HG03520 (cell line): ENCODE measurements around the gene NR2F2.

Source experiments
- ATAC-seq: cut with Tn5 transposase; IDR thresholded peaks from one replicate; pipeline ENCODE4 v1.9.1; 2021; ENCODE audit warnings: mild to moderate bottlenecking, moderate library complexity; ENCODE audit not compliant: unreplicated experiment

The NR2F2 gene

DNA sequence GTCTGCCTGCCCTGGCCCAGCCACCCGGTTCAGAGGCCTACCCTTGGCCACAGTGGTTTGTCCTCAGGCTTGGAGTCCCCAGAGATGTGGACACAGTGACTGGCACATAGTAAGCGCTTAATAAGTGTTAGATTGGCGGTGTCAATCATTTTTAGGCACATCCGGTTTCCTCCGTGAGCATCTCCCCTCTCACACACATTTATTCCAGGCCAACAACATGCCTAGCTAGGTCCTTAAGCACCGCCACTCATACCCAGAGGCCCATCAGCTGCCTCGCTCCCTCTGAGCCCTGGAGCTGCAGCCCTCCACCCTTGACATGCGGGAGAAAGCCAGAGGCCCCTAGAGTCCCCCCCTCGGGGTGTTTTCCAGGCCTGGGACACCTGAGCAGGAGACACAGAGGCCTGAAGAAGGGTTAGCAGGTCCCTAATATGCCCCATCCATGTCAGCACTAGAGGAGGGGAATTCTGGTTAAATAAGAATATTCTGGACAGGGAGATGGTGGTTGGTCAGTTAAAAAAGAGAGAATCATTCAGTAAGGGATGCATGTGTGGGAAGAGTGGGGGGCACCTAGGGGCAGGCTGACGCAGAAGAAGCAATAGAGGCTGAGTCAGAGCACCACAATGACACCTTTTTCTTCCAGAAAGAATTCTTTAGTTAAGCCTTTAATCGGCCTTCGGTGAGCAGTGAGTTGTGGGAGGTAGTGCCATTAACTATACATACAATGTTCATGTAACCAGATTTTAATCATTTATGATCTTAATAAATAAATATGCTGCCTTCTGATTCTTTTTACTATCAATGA lies 22.3 kb downstream of the NR2F2 start:
- ATAC-seq: no peak

DNA sequence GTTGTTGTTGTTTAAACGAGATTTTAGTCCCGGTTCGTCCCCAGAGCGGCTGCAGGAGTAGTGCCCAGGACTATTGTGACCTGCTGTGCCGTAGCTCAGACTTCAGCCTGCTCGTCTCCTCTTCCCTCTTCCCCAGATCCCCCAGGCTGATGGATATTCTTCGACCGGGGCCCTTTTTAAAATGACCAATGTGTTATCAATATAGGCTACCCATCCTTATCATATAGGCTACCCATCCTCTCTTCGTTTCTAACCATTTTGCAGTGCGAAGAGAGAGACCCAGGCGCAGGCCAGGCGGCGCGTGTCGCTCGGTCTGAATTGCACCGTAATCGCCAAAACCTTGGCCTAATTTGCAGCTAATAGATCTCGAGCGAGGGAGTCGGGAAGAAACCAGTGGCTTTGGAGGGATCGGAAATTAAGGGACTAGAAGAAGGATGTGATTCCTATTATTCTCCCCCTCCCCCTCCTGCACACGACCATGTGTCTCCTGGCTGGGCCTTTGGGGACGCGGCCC lies 23.0 kb downstream of the NR2F2 start:
- no peak for ATAC-seq

DNA sequence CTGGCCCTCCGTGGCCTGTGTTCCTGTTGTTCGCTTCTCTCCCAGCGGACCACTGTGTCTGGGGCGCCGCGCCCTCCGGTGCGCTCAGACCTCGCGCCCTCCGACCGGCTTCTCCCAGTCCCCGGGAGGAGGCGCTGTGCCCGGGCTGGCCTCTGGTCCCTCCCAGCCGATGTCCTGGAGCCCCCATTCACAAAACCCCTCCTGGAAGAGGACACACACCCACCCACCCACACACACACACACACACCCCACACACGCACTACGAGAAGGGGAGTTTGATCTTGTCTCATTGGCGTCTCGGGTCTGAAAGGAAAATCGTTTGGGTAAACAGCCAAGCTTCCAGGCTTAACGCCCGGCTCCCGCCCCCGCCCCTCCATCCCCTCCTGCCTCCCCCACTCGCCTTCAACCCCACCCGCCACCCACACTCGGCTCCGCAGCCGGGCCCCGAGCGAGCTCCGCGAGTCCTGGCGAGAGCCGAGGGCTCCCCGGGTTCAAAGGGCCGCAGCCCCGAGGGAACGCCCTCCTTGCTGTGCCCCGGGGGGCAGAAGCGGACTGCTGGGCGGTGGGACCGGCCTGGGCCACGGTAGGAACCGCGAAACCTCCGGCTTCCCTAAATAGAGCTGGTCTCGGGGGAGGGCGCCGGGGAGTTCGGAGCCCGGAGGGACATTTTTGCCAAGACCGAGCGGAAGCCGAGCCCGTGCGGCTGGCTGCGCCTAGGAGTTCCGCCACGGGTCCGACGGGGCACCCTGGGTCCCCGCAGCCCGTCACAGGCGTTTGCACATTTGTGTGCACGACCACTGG lies 23.6 kb downstream of the NR2F2 start:
- ATAC-seq: no peak

DNA sequence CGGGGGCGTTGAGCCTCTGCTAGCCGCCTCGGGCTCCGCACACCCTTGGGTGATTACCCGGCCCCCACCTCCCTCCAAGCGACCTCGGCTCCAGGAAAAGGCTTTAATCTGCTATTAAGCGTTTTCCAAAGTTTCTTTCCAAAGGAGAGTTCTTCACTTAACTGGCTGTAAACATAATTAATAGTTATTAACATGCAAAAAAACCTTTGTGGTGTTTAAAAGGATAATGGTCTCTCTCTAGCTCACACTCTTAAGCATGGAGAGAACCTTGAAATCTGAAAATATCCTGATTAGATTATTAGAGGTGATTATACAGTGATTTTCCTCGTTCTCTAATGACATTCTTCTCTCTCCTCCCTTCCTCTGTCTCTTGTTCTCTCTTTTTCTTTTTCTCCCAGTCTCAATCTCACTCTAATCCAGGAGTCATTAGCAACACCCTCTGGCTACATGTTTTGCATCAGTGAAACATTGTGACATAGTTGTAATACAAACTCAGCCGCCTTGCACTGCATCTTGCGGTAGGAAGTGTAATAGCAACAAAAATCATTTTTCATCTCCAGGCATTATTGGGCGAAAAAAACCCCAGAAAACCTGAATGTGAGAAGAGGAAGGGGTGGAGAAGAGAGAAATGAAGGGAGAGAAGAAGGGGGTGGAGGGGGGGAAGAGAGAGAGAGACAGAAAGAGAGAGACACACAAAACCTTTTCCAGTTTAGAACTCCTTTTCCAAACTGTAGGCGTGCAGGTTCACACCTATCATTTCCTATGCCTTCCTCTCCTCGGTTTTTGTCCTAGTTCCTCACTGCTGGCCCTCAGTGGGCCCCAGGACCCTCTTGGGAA lies 24.4 kb downstream of the NR2F2 start:
- ATAC-seq: no peak

DNA sequence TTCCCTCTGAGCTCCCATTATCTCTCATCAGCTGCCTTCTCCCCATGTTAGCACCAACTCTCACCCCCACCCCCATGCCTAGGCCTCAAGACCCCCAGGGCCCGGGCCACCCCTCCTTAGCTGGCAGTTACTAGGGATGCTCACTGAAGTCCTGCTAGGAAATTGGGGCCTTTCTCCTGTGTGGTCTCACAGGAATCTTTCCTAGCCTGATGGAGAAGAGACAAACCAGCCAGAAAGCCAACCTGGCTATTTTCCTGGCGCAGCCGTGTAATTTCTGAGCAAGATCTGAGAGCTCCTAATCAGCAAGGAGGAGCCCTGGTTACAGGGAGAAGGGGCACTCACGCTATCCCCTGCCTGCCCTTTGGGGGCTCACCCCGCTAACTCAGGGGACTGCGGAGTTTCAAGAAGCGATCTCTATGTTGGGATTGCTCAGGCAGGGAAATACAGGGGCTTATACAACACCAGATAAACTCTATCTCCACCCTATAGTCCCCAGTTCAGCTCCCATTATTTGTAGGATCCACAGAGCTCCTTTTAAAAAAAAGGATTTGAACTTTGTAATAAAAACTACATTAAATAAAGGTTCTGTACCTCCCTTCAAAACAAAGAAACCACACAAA lies 25.2 kb downstream of the NR2F2 start:
- no peak for ATAC-seq

DNA sequence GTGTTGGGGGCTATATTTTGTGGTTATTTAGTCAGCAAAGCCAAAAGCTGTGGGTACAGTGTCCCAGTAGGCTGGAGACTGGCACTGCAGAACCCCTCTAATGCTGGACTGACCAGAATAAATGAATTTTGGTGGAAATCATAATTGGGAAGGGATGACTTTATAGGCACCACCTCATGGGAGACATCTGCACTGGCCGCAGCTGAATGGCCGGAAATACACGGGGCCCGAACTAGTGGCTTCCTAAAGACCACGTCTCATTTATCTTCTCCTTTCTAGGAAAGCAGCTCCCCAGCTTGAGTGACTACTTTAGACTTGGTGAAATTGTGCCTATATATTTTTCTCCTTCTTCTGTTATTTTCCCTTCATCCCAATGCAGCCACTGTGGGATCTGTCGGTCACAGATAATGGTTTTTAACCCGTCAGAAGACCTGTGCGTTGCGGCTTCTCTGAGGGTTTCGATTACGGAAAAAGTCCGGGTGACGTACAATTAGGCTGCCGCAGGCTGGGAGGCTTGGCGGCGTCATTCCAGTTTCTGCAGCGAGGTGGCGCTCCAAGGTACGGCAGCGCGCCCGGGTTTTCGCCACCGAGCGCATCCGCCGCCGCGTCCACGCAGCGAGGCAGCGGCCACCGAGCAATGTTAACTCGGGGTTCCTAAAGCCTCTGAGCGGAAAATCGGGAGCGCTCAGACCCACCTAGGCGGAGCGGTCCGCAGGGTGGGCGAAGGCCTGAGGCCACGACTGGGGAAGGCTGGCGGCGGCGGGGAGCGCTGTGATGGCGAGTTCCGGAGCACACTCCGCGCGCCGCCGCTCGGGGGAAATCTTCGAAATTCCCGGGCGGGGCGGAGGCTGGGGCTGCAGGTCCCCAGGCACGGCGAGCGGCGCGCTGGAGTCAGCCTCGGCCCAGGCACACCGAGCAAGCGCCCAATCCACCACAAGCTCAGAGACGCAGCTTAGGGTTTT lies 26.3 kb downstream of the NR2F2 start:
- ATAC-seq: peak; percentile 76

DNA sequence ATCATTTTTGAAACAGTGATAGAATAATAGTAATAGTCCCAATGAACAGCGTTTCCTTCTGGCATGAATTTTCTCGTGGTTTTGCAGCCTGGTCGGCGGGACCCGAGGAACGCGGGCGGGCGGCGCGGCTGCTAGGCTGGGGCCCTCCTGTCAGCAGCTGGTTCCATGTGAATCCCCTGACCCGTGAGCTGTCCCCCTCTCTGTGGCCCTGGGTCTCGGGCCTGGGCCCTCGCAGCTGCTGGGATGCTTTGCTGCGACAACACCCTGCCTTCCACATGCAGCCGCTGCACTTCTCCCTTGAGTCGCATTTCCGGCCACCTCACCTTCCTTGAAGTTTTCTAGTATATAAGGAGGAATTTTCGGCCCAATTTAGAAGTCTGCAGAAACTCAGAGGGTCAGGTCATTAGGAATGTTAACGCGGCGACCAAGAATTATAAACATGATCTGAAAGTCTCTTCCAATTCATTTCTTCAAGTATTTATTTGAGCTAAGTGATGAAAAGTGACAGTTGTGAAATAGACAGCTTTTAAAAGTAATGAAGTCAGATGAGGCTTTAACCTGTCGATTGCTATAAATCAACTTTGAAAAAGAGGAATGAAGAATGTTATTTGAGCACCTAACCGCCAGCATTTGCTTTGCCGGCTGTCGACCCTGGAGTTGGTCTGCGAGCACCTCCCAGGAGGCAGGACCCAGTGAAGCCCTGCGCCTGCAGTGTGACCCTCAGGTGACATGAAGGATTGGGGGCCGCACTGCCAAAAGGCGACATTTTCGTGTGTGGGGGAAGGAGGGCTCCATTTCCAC lies 27.7 kb downstream of the NR2F2 start:
- ATAC-seq: no peak

DNA sequence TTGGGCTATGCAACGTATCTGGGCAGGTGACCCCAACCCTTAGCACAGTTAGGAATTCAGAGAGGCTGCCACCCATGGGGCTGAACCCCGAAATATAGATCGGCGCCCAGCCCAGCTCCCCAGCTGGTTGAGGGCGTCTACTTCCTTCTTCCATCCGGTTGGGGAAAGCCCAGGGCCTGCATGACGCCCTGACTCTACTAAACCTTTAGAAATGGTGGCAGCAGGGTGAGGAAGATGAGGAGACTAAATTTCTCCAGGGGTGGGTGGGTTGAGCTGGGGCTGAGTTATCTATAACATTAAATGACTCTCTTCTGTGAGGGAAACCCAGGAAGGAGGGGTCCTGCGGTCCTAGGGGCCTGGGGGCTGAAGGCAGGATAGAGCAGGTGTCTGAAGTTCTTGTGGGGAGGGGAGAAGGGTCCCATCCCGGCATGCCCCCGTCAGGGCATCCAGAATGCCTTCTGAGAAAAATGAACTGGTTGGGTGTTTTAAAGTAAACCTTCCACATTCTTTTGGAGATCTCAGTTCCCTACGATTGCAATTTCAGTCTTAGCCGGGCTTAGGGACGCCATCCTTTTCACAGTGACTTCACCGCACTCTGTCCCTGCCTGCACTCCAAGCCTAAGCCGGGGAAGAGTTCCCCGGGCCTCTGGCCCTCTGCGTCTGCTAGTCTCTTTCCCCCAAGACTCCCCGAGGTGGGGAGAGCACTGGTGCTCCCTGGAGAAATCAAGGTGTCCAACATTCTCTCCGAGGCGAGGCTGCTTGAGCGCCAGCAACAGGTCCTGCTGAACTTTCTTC lies 28.5 kb downstream of the NR2F2 start:
- ATAC-seq: no peak

DNA sequence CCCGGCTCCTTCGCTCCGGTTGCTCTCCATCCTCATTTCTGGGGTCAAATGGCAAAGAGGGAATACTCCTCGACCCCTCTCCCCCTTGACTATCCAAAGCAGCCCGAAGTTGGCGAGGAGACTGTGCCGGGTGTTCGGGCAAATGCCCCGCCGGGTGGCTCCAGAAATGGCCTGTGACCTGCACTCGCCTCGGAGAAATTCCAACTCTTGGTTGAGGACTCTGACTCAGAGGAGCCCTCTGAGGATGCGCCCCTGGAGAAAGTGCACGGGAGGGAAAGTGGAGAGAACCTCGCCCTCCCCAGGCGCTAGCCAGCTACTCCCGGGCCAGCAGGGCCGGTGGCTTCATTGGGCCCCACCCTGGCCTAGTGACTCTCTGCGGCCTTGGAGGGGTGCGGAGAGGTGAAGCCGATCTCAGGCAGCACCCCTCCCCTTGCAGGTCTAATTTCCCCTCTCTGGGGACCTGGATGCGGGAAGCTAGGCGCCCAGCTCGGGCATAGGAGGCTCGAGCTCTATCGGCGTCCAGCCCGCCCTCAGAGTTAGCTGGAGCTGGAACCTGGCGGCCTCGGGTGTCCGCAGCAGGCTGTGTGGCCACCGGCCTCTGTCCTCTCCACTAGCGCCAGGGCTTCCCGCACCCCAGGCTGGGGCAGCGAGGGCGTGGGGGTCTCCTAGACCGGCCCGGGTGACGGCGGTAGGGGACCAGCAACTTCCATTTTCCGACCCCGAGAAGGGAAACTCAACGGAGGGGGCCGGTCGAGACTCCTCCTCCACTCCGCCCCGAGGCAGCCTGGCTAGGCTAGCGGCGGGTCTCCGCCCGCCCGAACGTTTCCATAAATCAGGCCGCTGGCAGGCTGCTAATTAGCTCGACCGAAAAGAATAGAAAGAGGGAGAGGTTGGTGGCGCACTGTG lies 29.4 kb downstream of the NR2F2 start:
- no peak for ATAC-seq

DNA sequence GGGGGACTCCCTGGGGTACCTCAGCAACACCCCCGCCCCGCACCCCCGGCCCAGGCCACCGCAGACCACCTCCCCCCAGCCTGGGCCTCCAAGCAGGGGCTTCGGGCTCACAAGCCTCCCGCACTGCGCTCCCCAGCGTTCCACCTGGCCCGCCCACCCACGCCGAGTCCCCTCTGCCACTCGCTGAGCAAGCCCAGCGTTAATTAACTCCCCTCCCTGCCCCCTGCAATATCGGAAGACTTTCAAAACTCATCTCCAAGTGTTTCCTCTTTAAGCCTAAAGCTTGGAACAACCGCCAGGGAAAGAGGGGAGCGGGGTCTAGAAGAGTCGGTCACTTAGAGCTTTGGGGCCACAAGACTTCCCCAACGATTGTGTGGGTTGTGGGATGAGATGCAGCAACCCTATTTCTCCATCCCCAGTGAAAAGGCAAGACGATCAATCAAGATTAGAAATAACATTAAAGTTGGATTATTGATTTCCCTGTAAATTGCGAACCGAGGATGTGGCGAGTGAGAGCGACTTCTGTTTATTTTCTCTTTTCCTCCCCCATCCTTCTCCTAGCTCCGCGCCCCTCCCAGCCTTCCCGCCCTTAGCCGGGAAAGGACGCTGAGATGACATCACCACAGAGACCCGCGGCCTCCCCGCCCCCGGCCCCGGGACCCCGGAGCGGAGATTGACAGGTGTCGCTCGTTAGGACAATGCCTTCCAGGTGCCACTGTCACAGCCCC lies 30.2 kb downstream of the NR2F2 start:
- no peak for ATAC-seq

DNA sequence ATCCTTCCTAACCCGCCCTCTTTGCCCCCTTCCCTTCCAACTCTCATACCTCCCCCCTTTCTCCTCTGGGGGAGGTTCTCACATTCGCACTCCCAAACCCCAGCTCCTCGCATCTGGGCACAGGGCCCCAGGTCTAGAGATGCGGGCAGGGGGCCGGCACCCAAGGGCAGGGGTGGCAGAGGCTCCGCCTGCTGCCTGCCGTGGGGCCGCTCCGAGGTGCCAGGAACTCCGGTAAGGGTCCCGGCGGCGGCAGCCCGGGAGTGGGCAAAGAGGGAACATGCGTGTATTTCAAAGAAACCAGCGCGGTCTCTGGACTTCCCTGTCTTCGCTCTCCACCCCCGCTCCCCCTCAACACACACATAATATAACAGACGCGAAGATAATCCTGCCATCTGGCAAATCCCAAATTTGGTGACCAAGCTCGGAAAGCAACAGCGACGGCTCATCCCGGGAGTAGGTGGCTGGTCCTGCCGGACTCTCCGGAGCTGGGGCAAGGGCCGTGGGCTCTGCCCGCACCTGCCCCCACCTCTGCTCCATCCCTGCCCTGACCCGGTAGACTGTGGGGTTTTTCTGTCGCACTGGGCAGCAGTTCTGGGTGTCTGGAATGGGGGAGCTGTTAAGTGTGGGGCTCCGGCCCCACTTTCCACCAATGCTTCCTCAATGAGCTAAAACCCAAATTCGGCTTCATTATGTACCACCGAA lies 31.0 kb downstream of the NR2F2 start:
- no peak for ATAC-seq

DNA sequence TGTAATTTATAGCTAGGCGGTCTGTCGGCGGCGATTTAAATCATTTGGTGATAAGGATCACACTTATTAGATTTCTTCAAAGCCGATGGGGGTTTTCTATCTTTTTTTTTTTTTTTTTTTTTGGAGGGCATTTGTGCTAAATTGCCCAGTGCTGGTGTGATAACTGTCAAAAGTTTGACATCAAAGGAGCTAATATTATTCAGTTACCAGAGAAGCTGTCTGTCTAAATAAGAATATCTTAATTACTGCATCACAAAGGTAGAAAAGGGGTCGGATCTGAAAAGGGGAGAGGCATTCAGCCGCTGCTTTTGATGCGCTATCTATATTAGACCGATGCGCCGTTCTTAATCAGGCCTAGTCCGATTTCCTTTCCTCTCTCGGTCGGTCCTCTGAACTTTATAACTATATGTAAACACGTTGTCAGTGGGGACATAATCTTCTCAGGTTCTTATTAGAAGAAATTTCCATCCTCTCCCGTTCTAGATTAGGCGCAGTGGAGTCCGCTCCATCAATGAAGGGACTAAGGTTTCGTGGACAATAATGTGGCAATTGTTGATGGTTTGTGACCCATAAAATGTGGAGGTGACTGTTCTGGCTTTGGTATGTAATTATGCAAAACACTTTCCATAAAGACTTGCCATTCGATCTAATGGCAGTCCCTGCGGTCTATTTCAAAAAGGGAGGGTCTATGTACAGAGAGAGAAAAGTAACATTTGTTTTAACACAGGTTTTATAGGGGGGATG lies 31.7 kb downstream of the NR2F2 start:
- no peak for ATAC-seq

DNA sequence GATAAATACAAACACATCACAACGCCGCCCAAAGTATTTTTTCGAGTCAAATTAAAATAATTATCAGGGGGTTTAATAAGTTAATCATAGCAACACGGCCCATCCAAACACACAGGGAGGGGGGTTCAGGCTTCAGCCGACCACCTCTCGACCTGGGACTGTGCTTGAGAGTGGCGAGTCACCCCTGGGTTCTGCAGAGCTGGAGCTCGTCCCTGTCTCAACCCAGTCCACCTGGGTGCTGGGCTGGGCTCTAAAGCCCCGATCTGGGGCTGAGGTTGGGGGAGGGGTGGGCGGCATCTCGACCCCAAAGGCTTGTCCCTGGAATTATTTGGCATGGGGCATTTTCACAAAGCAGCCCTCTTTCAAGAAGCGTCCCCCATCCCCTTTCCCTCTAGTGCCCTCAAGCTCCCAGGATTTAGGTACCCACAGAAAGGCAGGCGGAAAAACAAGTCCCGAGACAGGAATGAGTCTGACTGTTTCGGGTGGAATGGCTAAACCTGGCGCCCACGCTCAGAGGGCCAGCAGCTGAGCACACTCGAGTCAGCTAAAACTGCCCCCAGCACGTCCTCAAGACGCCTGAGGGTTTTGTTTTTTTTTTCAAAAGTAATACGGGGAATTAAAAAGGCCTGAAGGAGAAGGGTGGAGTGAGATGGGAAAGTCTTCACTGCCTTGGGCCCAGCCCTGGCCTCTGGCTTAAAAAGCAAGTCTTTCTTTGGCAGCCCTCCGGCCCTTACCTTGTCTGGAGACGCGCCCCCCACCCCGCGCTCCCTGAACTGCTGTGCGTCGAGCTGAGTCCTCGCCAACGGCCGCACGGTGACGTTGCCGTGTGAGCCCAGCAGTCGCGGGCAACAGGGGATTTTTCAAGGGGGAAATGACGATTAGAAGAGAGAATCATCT lies 32.5 kb downstream of the NR2F2 start:
- no peak for ATAC-seq

DNA sequence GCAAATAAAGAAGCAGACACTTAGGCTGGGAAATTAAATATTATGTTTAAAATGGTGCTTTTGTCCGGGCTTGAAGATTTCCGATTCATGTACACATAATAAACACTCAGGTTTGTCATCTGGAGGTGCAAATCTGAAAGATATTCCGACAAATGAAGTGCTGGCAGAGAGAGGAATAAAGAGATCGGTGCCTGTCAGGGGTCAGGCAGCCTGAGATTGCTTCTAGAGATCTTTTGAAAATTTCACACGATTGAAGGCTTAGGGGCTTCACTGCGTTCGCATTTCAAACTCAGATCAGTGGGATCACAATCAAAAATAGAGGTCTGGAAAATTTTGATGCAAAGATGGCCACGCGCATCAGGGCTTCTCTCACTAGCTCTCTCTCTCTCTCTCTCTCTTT lies 33.2 kb downstream of the NR2F2 start:
- ATAC-seq: no peak
